Gastroesophageal sphincter (tissue), 3 donors: ENCODE measurements around the gene GRID1.

Source experiments
- CTCF ChIP-seq, 4 experiments: fragments of 200-600 bp in 2 of 4; fragments of 450-650 bp in 2 of 4; sonication (generic) in 1 of 4; IDR thresholded peaks; one replicate each; pipeline ENCODE4 v1.5.1; 2017 to 2019; ENCODE audit warnings: antibody characterized with exemption in 4 of 4, mild to moderate bottlenecking in 2 of 4, moderate library complexity in 2 of 4
- POLR2A ChIP-seq, 2 donors: fragments of 450-650 bp; IDR thresholded peaks; one replicate each; pipeline ENCODE4 v1.6.1; 2017; ENCODE audit warnings: antibody characterized with exemption in 2 of 2, mild to moderate bottlenecking in 2 of 2, moderate library complexity in 1 of 2
- POLR2AphosphoS5 ChIP-seq: sonication (generic); formaldehyde crosslinking; IDR thresholded peaks from one replicate; pipeline ENCODE4 v1.6.1; 2017; ENCODE audit warnings: antibody characterized with exemption

DNA sequence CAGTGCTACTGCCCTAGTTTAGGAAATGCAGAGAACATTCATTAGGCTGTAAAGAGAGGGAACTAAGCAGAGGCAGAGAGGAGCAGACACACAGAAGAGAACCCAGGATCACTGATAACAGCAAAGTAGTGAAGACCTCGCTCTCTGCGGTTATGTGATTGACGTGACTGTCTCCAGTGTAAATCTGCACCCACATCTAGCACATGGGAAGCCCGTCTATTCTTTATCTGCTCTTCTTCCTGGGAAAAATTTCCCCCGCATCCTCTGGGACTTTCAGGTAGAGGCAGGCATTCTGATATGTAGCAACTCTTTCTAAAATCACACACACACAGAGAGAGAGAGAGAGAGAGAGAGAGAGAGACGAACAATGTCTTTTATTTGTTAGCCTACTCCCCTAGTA, 699.6 kb downstream of the GRID1 start:
- TF ChIP-seq CTCF (IDR thresholded peaks at IDR 0.05) = no peak
- no peak for TF ChIP-seq POLR2A (IDR thresholded peaks at IDR 0.05)
- TF ChIP-seq POLR2AphosphoS5 = no peak
